Fibroblast of upper back skin (primary cell): Measurements from ENCODE around the gene RNASE2.
"Not testable (repeated sequence)": the region's sequence is repeated elsewhere in the genome, so short reads cannot be mapped to it uniquely, and the experiment has no call there.

Experiments
- DNase-seq: peaks from one replicate; pipeline ENCODE4 v3.0.0-alpha.2; 2013

Gene RNASE2

GRCh38 chr14:20982646-20983369 is 27.5 kb downstream of the RNASE2 start:
- no peak for DNase-seq

DNA sequence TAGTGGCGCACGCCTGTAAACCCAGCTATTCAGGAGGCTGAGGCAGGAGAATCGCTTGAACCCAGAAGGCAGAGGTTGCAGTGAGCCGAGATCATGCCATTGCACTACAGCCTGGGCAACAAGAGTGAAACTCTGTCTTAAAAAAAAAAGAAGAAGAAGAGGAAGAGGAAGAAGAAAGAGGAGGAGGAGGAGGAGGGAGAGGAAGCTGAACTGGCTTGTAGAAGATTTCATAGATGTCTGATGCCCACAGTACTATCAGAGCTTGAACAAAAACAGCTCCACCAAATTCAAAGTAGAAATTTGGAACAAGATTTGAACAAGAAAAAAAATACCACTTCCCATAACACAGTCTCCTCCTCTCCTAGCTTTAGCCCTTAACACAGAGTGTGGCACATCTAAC is 30.4 kb downstream of the RNASE2 start:
- not testable (repeated sequence) for DNase-seq

DNA sequence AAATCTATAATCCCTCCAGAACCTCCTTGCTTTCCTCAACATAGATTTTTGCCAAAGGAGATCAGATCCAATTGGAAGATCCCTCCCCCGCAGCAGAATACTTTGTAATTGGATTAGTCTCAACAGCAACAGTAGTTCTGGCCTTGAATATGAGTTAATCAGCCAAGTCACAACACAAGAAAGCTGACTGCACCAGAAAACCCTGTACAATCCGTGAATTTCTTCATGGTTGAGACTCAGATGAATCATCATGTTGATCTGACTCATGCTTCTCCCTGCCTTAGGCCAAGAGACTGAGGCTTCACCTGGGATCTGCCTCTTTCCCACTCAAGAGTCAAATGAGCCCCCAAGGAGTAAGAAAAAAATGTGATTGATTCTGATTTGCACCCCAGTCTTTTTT is 31.5 kb downstream of the RNASE2 start:
- peak; percentile 94 for DNase-seq

GRCh38 chr14:20988717-20989470 is 33.6 kb downstream of the RNASE2 start:
- no peak for DNase-seq

DNA sequence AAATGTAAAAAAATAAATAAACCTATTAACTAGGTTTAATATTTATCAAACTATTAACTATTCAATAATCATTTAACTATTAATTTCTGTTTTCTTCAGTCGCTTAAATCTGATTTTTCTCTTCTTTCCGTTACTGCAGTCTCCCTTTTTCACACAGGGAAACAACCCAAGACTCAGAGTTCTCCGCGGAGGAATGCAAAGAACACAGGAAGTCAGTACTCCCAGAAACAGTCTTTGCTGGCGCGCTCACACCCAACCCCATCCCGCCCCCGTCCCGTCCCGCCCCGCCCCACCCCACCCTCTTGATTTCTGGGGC is 34.1 kb downstream of the RNASE2 start:
- no peak for DNase-seq

- peak; percentile 98 for DNase-seq
These were observed 34.7 kb downstream of the RNASE2 start, which contains the start of gene METTL17 for GRCh38 chr14:20989787-20990600. METTL17 (plus strand) TSS chr14:20989980; CDS start chr14:20990003, 23 bp downstream.

- no peak for DNase-seq
These were observed 41.2 kb downstream of the RNASE2 start for GRCh38 chr14:20996521-20996920.

DNA sequence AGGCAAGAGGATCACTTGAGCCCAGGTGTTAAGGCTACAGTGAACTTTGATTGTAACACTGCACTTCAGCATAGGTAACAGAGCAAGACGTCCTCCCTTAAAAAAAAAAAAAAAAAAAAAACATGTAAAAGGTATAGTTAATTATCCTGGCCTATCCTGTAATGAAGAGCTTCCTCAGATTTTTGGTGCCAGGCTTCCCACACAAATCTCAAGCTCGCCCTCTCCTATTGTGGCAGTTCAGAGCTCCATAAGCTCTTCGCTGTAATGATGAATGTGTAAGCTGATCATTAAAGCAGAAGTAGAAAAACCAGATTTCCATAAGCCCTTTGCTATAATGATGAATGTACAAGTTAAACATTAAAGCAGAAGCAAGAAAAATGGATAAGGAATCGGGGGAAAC is 41.8 kb downstream of the RNASE2 start:
- no peak for DNase-seq

GRCh38 chr14:20997564-20997963 is 42.3 kb downstream of the RNASE2 start:
- no peak for DNase-seq

- no peak for DNase-seq
These were observed 42.9 kb downstream of the RNASE2 start for GRCh38 chr14:20998139-20998538.

DNA sequence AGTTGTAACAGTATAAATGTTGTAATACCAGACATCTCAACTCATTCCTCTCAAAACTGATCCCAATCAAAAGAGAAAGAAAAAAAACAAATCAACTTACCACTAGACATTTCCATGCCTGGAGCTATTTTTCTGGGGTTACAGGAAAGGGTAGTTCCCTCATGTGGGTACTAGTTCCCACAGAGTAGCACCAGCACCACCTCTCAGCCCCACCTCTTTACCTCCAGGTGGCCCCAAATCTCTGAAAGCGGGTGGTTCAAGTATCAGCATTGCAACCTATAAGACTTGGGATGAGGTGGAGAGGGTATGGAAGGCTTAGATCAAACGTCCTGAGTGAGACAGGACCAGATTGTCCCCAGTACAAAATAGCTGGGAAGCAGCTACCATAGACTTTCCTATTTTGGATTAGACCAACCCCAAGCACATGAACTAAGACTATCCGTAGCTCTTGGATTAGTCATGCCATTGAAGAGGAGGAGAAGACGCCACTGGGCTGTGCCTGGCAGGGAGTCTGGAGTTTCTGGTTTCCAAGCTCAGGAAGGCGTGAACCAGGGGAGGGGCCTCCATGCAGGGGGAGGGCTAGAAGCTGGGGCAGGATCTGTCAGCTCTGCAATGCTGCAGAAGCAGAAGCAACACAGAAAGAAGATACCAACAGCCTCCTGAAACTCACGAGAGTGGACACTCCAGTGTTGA is 43.5 kb downstream of the RNASE2 start, which contains the start of gene SLC39A2:
Gene SLC39A2, plus strand, starts transcription at position 620 of the 693 bp plus-strand sequence. CDS start 154 bp downstream, outside the sequence.
- DNase-seq = peak; percentile 73

GRCh38 chr14:20999591-20999990 is 44.3 kb downstream of the RNASE2 start:
- no peak for DNase-seq

DNA sequence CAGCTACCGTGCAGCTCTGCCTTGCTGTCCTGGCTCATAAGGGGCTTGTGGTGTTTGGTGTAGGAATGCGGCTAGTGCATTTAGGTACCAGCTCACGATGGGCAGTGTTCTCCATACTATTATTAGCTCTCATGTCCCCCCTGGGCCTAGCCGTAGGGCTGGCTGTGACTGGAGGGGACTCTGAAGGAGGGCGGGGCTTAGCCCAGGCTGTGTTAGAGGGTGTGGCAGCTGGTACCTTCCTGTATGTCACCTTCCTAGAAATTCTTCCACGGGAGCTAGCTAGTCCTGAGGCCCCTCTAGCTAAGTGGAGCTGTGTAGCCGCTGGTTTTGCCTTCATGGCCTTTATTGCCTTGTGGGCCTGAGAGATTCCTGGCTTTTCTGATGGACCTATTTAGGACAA is 45.9 kb downstream of the RNASE2 start:
- DNase-seq = no peak

DNA sequence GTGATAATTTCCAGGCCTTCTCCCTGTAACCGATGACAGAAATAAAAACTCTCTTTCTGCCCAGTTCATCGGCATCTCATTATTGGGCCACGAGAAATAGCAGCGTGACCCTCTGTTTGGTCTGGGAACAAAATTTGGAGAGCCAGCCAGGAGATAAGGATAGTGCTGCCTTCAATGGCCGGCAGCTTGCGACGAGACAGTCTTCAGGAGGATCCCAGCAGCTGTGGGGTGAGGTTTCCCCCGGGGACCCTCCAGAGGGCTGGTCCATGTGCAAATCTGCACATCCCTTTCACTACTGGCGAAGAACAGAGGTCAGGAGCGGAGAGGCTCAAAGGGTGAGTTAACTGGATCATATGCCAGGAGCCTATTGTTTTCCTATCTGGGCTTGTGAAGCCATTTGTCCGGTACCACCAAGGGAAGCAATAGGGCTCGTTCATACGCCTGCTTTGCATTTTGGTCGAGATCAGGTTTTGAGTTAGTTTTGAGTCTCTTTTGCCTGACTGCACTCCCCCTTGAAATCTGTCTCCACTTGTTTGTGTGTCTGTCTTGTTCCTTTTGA is 48.6 kb downstream of the RNASE2 start:
- DNase-seq = no peak
